Measurements from ENCODE around the gene SMIM44.
A peak's percentile ranks its signal among the peaks of the same experiment; 100 is the strongest.

DNA sequence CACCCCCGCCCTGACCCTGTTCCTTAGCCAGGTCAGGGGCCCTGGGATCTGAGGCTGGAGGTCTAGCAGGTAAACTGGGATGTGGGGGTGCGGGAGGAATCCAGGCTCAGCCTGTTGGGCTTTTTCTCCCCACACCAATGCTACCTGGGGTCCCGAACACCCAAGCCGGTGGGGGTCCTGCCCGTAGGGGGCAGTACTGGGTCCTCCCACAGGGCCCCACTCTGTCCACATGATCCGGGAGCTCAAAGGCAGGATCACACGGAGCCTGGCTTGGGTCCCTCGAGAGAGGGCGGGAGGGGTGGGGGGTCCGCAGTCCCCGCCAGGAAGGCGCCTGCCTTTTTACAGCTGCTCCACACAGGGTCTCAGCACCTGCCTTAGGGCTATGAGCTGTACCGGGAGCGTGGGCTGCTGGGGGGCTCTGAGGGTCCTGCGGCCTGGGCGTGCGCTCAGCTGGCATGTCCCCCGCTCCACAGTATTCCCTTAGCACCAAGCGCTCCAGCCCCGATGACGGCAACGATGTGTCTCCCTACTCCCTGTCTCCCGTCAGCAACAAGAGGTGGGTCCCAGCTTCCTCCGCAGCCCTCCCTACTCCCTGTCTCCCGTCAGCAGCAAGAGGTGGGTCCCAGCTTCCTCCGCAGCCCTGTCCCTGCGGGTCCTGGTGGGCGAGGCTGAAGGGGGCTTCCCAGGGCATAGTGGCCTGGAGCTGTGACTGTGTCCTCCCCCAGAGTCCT is 43.4 kb upstream of the SMIM44 start:
- TF ChIP-seq, protein P1, sequence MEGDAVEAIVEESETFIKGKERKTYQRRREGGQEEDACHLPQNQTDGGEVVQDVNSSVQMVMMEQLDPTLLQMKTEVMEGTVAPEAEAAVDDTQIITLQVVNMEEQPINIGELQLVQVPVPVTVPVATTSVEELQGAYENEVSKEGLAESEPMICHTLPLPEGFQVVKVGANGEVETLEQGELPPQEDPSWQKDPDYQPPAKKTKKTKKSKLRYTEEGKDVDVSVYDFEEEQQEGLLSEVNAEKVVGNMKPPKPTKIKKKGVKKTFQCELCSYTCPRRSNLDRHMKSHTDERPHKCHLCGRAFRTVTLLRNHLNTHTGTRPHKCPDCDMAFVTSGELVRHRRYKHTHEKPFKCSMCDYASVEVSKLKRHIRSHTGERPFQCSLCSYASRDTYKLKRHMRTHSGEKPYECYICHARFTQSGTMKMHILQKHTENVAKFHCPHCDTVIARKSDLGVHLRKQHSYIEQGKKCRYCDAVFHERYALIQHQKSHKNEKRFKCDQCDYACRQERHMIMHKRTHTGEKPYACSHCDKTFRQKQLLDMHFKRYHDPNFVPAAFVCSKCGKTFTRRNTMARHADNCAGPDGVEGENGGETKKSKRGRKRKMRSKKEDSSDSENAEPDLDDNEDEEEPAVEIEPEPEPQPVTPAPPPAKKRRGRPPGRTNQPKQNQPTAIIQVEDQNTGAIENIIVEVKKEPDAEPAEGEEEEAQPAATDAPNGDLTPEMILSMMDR (IDR thresholded peaks at IDR 0.05; ENCODE audit: low read length), result peak; percentile 16; the same call in 1 of the 2 replicates
- TF ChIP-seq EZH2 (IDR thresholded peaks at IDR 0.05; ENCODE audit: borderline replicate concordance, low read length), result no peak

Measured in OCI-LY1 (cell line).